HG03565 (cell line): ENCODE data around the gene RBBP4.
A peak's percentile ranks its signal among the peaks of the same experiment; 100 is the strongest.
"Not testable (repeated sequence)": the region's sequence is repeated elsewhere in the genome, so short reads cannot be mapped to it uniquely, and the experiment has no call there.

ENCODE experiments used
- ATAC-seq: cut with Tn5 transposase; IDR thresholded peaks from one replicate; pipeline ENCODE4 v1.9.1; 2021; ENCODE audit warnings: mild to moderate bottlenecking, moderate library complexity; ENCODE audit not compliant: unreplicated experiment

The RBBP4 gene

GRCh38 chr1:32650752-32651460, at the start of gene RBBP4:
TSS of gene RBBP4 (plus strand) at chr1:32651208. CDS start at chr1:32651307, 99 bp downstream.
- peak; percentile 74 for ATAC-seq

GRCh38 chr1:32605711-32606424, 45.1 kb upstream of the RBBP4 start:
- no peak for ATAC-seq

- no peak for ATAC-seq
These were observed 44.2 kb upstream of the RBBP4 start for GRCh38 chr1:32606565-32607371.

GRCh38 chr1:32609180-32609579, 41.8 kb upstream of the RBBP4 start:
- ATAC-seq = no peak

DNA sequence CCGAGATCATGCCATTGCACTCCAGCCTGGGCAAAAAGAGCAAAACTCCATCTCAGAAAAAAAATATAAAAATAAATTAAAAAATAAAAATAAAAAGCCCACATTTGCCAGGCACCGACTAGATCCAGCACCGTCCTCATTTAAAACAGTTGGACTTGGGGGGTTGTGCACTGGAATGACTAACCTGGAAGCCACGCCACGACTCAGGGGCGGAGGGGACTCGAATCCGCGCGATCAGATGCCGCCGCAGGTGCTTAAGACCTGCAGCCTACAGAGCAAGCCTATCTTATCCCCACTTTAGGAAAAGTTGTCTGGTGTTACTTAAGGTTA, 39.2 kb upstream of the RBBP4 start:
- no peak for ATAC-seq

GRCh38 chr1:32612189-32612881, 38.7 kb upstream of the RBBP4 start:
- peak; percentile 60 for ATAC-seq

- no peak for ATAC-seq
These were observed 37.5 kb upstream of the RBBP4 start for GRCh38 chr1:32613472-32613871.

GRCh38 chr1:32618673-32619221, 32.3 kb upstream of the RBBP4 start:
- ATAC-seq = no peak

GRCh38 chr1:32619701-32620485, 31.1 kb upstream of the RBBP4 start:
- ATAC-seq = no peak

GRCh38 chr1:32622205-32622604, 28.8 kb upstream of the RBBP4 start:
- ATAC-seq = no peak

DNA sequence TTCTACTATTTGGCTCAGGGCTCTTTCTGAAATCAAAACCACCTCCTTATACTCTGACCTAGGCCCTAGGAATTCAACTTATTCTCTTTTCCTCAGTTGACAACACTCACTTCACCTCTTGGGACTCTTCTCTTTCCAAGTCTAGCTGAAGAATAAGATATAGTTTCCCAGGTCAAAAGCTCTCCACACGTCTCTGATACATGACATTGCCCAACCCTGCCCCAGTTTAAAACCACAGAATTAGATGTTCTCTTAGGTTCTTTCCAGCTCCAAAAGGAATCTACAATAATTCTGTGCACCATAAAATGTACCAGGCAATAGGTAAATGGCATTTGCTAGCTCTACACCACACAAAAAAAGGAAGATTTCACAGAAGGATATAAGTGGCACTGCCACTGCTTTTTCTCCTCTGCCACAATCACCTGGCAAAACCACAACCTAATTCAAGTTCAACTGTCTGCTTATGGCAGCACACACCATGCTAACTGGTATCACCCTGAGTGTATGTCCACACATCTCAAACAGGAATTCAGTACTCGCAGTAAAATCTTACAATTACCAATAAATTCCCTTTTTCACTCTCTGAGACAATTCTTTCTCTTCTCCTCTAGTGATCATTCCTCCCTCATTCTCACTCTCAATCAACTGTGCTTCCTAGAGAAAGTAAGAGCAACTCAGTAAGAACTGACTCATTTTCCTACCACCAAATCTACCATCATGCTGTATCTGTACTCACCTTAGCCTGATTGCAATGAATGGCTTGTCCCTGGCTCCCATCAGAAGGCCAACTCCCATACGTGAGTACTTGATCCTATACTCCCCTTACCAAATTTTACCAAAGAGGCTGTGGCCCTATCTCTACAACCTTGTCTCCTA, 28.0 kb upstream of the RBBP4 start:
- ATAC-seq = no peak

GRCh38 chr1:32623775-32624174, 27.2 kb upstream of the RBBP4 start:
- no peak for ATAC-seq

DNA sequence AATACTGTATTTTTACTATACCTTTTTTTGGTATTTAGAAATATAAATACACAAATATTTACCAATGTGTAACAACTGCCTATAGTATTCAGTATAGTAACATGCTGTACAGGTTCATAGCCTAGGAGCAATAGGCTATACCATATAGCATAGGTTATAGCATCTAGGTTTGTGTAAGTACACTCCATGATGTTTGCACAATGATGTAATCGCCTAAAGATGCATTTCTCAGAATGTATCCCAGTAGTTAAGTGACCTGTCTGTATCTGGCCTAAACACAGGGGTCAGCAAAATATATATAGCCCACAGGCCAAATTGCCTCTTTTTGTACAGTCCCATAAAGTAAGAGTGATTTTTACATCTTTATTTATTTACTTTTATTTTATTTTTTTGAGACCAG, 24.8 kb upstream of the RBBP4 start:
- ATAC-seq = no peak

GRCh38 chr1:32627596-32628162, 23.3 kb upstream of the RBBP4 start:
- ATAC-seq = peak; percentile 39

- not testable (repeated sequence) for ATAC-seq
These were observed 20.8 kb upstream of the RBBP4 start for GRCh38 chr1:32630173-32630572.

DNA sequence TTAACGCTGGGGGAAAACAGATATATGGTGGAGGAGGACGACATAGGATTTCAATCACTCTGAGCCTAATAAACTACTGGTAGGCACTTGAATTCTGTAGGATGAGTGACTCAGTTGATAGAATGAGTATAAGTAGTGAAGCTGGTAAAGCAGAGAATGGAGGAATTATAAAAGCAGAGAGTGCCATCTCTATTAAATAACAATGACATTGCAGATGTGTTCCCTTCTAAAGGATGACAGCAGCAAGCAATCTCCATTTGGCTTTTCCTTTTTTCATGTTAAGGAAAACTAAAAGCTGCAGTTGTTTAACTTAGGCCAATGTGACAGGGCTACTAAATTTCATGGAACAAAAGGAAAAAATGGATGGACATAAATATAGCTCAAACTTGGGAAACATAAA, 18.2 kb upstream of the RBBP4 start:
- ATAC-seq = no peak

- no peak for ATAC-seq
These were observed 15.3 kb upstream of the RBBP4 start for GRCh38 chr1:32635508-32636277.
